Natural killer cell (primary cell): Measurements from ENCODE around the gene RNU1-2. TPM values are rescaled to one million over a fixed set of nuclear protein-coding genes. Genes with fewer than 3 reads are reported as not detected.
"Not testable (repeated sequence)": the region's sequence is repeated elsewhere in the genome, so short reads cannot be mapped to it uniquely, and the experiment has no call there.

Experiments used
- ATAC-seq, 3 donors: fragments of 150-1000 bp in 2 of 3; fragments of 200-7000 bp in 1 of 3; cut with Tn5 transposase; 1 replicate in 1 of 3; 2 replicates in 2 of 3; pipeline ENCODE4 v1.10.0; 2021; ENCODE audit warnings: mild to moderate bottlenecking in 2 of 3, moderate library complexity in 2 of 3
- DNase-seq, 2 donors: peaks; one replicate each; pipeline versions ENCODE4 v3.0.0 to v3.0.0-alpha.2; 2013 to 2021; ENCODE audit warnings: mixed read lengths in 1 of 2
- H3K27ac ChIP-seq: one replicate; pipeline ENCODE4 v1.5.1; 2013; ENCODE audit warnings: mild to moderate bottlenecking, low read length
- H3K27me3 ChIP-seq: one replicate; pipeline ENCODE4 v1.6.1; 2013; ENCODE audit warnings: low read length; ENCODE audit not compliant: control insufficient read depth, insufficient read depth
- H3K36me3 ChIP-seq: one replicate; pipeline ENCODE4 v1.6.1; 2013; ENCODE audit warnings: low read length; ENCODE audit not compliant: control insufficient read depth, insufficient read depth
- H3K4me1 ChIP-seq: one replicate; pipeline ENCODE4 v1.6.1; 2013; ENCODE audit warnings: low read length; ENCODE audit not compliant: control insufficient read depth, insufficient read depth
- H3K4me3 ChIP-seq: one replicate; pipeline ENCODE4 v1.5.1; 2013; ENCODE audit warnings: low read length
- H3K9me3 ChIP-seq: one replicate; pipeline ENCODE4 v1.6.1; 2013; ENCODE audit warnings: low read length; ENCODE audit not compliant: control insufficient read depth, insufficient read depth
- H3K27ac Mint-ChIP-seq, 2 donors: one replicate each; pipeline ENCODE4 v1.8.0; 2022; ENCODE audit warnings: mild to moderate bottlenecking in 2 of 2, mixed read lengths in 2 of 2, moderate library complexity in 1 of 2
- H3K27me3 Mint-ChIP-seq, 2 donors: one replicate each; pipeline ENCODE4 v1.8.0; 2022; ENCODE audit warnings: low read depth in 2 of 2, mixed read lengths in 2 of 2
- H3K36me3 Mint-ChIP-seq: one replicate; pipeline ENCODE4 v1.8.0; 2022; ENCODE audit warnings: mixed read lengths
- H3K4me1 Mint-ChIP-seq, 2 donors: one replicate each; pipeline ENCODE4 v1.8.0; 2022; ENCODE audit warnings: mixed read lengths in 2 of 2
- H3K4me3 Mint-ChIP-seq: one replicate; pipeline ENCODE4 v1.8.0; 2022; ENCODE audit warnings: mild to moderate bottlenecking, moderate library complexity, mixed read lengths
- H3K9me3 Mint-ChIP-seq, 2 donors: one replicate each; pipeline ENCODE4 v1.8.0; 2022; ENCODE audit warnings: mixed read lengths in 2 of 2
- WGBS: methylation state at CpG from one replicate; pipeline ENCODE4 v1.1.7; 2013; ENCODE audit warnings: missing lambda C conversion rate; ENCODE audit not compliant: insufficient coverage; 5-methylcytosine and 5-hydroxymethylcytosine counted together
- intact Hi-C: fragments of 100-400 bp; cut with micrococcal nuclease; formaldehyde crosslinking; loops from one replicate; pipeline ENCODE4 v1.14.2; 2022
- total RNA-seq, 4 donors: library from RNA; stranded (reverse); fragments of 120-200 nt in 1 of 4; gene quantifications; one replicate each; pipeline versions ENCODE4 v1.2.3 to v1.2.4, GENCODE V29; 2013 to 2022
- TF ChIP-seq, protein P1 (sequence below): fragments of 200-600 bp; IDR thresholded peaks from one replicate; pipeline ENCODE4 v1.8.0; 2022; ENCODE audit warnings: antibody characterized with exemption

The RNU1-2 gene
- total RNA-seq, 3 donors from 2014 or later (not counting 1 experiment from before 2014, with no cell fraction given), result 2,937 to 3,261 (median 3,038) TPM

DNA sequence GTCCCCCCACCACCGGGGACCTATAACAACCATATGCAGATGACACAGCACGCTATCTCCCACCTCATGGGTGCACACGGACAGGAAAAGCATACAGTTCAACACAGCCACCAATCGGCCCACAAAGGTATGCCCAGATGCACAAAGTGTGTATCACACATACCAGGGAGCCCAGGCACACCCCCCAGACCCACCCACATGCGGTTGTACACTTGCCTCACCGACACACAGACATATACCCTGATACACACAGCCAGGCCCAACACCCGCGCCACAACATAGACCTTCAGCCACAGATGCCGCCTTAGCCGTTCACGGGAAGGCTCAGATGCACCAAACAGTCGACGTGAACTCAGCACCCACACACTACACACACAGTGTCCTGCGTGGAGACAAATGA lies 31.5 kb downstream of the RNU1-2 start:
- peaks cover 2% of the 10 kb centered on the region for H3K4me1 ChIP-seq
- H3K9me3 ChIP-seq, result no peaks in the 10 kb centered on the region
- H3K4me3 ChIP-seq, result no peak overlapping the region
- Mint-ChIP-seq H3K4me1 (peaks cover 6 to 22% of the 10 kb centered on the region in 2 donors), H3K36me3 (no peaks in the 10 kb centered on the region), H3K27me3 (no peaks in the 10 kb centered on the region), H3K9me3 (no peaks in the 10 kb centered on the region), H3K27ac (no peak overlapping the region), H3K4me3 (no peak overlapping the region)
- DNase-seq, result no peak
- 87% methylated on average over 14 of the region's 14 CpGs for WGBS
- peak in 1 of 3 donors; percentile 12 for ATAC-seq
- TF ChIP-seq, protein P1, sequence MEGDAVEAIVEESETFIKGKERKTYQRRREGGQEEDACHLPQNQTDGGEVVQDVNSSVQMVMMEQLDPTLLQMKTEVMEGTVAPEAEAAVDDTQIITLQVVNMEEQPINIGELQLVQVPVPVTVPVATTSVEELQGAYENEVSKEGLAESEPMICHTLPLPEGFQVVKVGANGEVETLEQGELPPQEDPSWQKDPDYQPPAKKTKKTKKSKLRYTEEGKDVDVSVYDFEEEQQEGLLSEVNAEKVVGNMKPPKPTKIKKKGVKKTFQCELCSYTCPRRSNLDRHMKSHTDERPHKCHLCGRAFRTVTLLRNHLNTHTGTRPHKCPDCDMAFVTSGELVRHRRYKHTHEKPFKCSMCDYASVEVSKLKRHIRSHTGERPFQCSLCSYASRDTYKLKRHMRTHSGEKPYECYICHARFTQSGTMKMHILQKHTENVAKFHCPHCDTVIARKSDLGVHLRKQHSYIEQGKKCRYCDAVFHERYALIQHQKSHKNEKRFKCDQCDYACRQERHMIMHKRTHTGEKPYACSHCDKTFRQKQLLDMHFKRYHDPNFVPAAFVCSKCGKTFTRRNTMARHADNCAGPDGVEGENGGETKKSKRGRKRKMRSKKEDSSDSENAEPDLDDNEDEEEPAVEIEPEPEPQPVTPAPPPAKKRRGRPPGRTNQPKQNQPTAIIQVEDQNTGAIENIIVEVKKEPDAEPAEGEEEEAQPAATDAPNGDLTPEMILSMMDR, result no peak
- no peaks in the 10 kb centered on the region for H3K36me3 ChIP-seq
- no peaks in the 10 kb centered on the region for H3K27me3 ChIP-seq
- no peak overlapping the region for H3K27ac ChIP-seq
- intact Hi-C loops, result no loop called here

DNA sequence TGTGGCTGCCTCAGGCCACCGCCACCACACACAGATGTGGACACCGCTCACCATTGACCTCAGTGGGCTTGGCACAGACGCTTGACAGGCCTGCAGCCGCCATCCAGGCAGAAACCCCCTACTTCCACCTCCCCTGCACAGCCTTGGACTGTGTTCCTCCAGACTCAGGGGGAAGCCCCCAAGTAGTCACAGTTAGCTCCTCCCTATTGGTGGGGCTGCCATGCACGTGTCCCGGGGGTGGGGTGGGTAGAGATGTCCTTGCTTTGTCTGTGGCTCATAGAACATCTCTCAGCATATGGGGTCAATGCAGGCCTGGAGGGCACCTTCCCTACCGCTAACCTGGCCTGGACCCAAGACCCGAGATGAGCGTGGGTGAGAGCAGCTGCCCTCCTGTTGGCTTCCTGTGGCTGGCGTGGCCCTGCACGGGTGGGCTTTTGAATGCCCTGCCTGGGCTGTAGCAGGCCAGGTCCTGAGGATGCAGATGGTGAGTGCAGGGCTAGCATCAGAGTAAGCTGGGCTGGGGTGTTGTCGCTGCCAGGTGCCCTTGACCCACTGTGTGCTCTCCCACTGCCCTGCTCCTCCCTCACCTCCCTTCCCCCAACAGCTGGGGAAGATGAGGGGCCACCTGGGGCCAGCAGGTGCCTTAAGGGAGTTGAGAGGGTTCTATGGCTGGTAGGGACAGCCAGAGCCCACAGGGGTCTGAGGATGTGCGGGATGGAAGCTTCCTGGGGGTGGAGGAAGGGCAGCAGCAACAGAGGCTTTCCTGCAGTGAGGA lies 32.1 kb downstream of the RNU1-2 start:
- WGBS, result 75% methylated on average over 13 of the region's 13 CpGs
- intact Hi-C loops, result no loop called here
- peak in 2 of 3 donors; percentile 12 to 38 for ATAC-seq

DNA sequence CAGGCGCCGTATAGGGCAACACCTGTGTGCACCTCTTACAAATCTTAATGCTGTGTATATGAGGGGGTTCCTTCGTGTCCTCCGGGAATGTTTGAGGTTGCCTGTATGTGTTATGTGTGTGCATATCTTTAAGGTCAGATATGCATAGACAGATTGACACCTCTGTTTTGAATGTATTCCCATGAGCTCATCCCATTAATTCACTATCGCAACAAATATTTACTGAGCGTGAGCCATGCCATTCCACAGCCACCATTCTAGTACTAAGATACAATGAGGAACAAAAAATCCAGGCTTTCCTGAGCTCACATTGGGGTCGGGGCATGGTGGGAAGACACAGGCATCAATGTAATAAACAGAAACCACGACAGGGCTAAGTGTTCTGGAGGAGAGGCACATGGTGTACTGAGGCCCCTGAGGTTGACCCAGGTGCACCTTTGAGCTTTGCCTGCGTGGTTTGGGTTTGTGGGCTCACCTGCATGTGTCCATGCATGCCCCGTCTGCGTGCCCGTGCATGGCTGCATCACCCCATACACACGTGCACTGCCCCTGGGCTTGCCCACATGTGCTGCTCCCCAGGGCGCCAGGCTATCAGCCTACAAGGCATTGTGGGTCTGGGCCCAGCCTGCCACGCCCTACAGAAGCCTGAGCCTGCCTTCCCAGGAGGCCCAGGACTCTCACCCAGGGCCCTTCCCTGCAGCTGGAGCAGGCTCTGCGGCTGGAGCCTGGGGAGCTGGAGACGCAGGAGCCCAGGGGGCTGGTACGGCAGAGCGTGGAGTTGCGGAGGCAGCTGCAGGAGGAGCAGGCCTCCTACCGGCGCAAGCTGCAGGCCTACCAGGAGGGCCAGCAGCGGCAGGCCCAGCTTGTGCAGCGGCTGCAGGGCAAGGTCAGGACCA lies 33.6 kb downstream of the RNU1-2 start:
- intact Hi-C loops, H3K4me3 ChIP-seq, H3K27me3 ChIP-seq, DNase-seq, H3K36me3 ChIP-seq, H3K9me3 Mint-ChIP-seq, H3K4me1 ChIP-seq, H3K27me3 Mint-ChIP-seq, H3K27ac Mint-ChIP-seq, H3K4me3 Mint-ChIP-seq, H3K36me3 Mint-ChIP-seq, H3K9me3 ChIP-seq, H3K27ac ChIP-seq, ATAC-seq: not testable (repeated sequence)
- 81% methylated on average over 24 of the region's 24 CpGs for WGBS
- H3K4me1 Mint-ChIP-seq, result peaks cover 6 to 15% of the 10 kb centered on the region in 2 donors

More for the DNA sequence above, 32.1 kb downstream of the RNU1-2 start:
- H3K4me1 Mint-ChIP-seq, result peaks cover 6 to 16% of the 10 kb centered on the region in 2 donors
- H3K27me3 Mint-ChIP-seq, result no peaks in the 10 kb centered on the region
- Histone ChIP-seq H3K36me3 (no peaks in the 10 kb centered on the region), H3K9me3 (no peaks in the 10 kb centered on the region), H3K27me3 (no peaks in the 10 kb centered on the region), H3K4me1 (no peaks in the 10 kb centered on the region), H3K4me3 (no peak overlapping the region), H3K27ac (no peak overlapping the region)
- DNase-seq, result no peak
- TF ChIP-seq, protein P1, result no peak
- H3K9me3 Mint-ChIP-seq, result no peaks in the 10 kb centered on the region
- H3K36me3 Mint-ChIP-seq, result no peaks in the 10 kb centered on the region
- no peak overlapping the region for H3K4me3 Mint-ChIP-seq
- H3K27ac Mint-ChIP-seq, result no peak overlapping the region

DNA sequence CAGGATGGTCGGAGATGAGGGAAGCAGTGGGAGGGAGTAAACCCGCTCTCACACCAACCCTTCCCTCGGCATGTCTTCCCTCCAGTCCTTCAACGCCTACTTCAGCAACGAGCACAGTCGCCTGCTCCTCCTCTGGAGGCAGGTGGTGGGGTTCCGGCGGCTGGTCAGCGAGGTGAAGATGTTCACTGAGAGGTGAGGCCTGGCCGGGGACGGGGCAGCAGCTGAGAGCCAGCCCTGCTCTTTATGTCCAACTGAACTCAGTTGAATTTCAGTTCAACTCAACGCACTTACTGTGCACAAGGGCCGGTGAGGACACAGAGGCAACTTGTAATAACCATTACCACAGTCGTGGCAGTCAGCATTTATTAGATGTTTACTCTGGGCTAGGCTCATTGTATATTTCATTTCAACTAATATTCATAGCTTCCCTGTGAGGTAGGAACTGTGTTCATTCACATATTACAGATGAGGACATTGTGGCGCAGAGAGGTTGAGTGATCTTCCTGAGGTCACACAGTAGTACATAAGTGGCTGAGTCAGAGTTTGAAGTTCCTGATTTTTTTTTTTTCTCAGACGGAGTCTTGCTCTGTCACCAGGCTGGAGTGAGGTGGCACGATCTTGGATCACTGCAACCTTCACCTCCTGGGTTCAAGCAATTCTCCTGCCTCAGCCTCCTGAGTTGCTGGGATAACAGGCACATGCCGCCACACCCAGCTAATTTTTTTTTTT lies 35.6 kb downstream of the RNU1-2 start:
- H3K36me3 ChIP-seq, intact Hi-C loops, H3K27ac ChIP-seq, H3K9me3 Mint-ChIP-seq, H3K4me1 ChIP-seq, H3K27me3 ChIP-seq, DNase-seq, H3K9me3 ChIP-seq, H3K4me3 Mint-ChIP-seq, H3K36me3 Mint-ChIP-seq, H3K27me3 Mint-ChIP-seq, H3K27ac Mint-ChIP-seq, ATAC-seq, H3K4me3 ChIP-seq, H3K4me1 Mint-ChIP-seq: not testable (repeated sequence)
- 93% methylated on average over 18 of the region's 18 CpGs for WGBS

DNA sequence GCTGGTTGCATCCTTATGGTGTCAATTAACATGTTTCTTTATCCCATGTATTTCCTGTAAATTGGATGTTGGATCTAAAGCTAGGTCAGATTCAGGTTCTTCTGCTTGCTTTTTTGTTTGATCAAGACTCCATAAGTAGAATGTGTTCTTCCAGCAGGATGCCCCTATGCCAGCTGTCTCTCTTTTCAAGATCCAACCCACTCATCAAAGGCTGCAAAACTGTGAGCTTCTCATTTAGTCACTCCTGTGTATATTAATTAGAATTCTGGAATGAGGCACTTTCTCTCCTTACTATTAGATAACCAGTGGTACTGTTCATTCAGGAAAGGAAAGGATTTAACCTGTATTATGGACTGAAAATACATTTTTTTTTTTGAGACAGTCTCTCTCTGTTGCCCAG lies 38.2 kb downstream of the RNU1-2 start:
- H3K27me3 Mint-ChIP-seq, H3K9me3 Mint-ChIP-seq, H3K36me3 Mint-ChIP-seq, ATAC-seq, H3K27ac ChIP-seq, H3K9me3 ChIP-seq, H3K36me3 ChIP-seq, H3K27me3 ChIP-seq, H3K27ac Mint-ChIP-seq, H3K4me1 Mint-ChIP-seq, DNase-seq, H3K4me3 ChIP-seq, intact Hi-C loops, H3K4me3 Mint-ChIP-seq, H3K4me1 ChIP-seq: not testable (repeated sequence)

DNA sequence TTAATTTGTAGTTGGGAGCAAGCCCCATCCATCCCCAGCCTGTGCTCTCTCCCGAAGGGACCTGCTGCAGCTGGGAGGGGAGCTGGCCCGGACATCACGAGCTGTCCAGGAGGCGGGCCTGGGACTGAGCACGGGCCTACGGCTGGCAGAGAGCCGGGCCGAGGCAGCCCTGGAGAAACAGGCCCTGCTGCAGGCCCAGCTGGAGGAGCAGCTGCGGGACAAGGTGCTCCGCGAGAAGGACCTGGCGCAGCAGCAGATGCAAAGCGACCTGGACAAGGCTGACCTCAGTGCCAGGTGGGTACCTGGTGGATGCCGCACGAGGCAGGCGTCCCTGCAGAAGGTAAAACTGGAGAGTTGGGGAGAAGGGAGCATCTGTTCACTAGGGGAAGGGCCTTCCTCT lies 40.8 kb downstream of the RNU1-2 start:
- H3K27ac ChIP-seq, H3K27me3 Mint-ChIP-seq, H3K4me3 Mint-ChIP-seq, H3K4me1 ChIP-seq, H3K27me3 ChIP-seq, H3K36me3 Mint-ChIP-seq, H3K4me3 ChIP-seq, DNase-seq, ATAC-seq, H3K9me3 Mint-ChIP-seq, H3K9me3 ChIP-seq, intact Hi-C loops, H3K4me1 Mint-ChIP-seq, H3K27ac Mint-ChIP-seq, H3K36me3 ChIP-seq: not testable (repeated sequence)
- 95% methylated on average over 16 of the region's 16 CpGs for WGBS
